Stimulated activated memory B cell treated with anti-CD40 and anti-IgM and Interleukin-4, amounts not matched to agents 10 μg/mL and 1 μg/mL and 100 μg/mL, for 72 hours (primary cell): ENCODE data around the gene HCN1.
A peak's percentile ranks its signal among the peaks of the same experiment; 100 is the strongest.

Experiments used
- ATAC-seq: fragments of 150-1000 bp; cut with Tn5 transposase; 2 replicates; pipeline ENCODE4 v1.10.0; 2021
- H3K27ac Mint-ChIP-seq: one replicate; pipeline ENCODE4 v1.8.0; 2022; ENCODE audit warnings: mild to moderate bottlenecking, mixed read lengths
- H3K27me3 Mint-ChIP-seq: one replicate; pipeline ENCODE4 v1.8.0; 2022; ENCODE audit warnings: mixed read lengths
- H3K36me3 Mint-ChIP-seq: one replicate; pipeline ENCODE4 v1.8.0; 2022; ENCODE audit warnings: mixed read lengths
- H3K4me1 Mint-ChIP-seq: one replicate; pipeline ENCODE4 v1.8.0; 2022; ENCODE audit warnings: mixed read lengths
- H3K4me3 Mint-ChIP-seq: one replicate; pipeline ENCODE4 v1.8.0; 2022; ENCODE audit warnings: mild to moderate bottlenecking, moderate library complexity, mixed read lengths
- H3K9me3 Mint-ChIP-seq: one replicate; pipeline ENCODE4 v1.8.0; 2022; ENCODE audit warnings: mixed read lengths

HCN1 gene

GRCh38 chr5:45696206-45696836 lies at the start of gene HCN1:
TSS of gene HCN1 (minus strand) at chr5:45696380.
- Mint-ChIP-seq H3K9me3 (peaks cover 7% of the 10 kb centered on the region), H3K4me3 (no peak within 1 kb of the TSS), H3K27me3 (peaks cover 26% of the 10 kb centered on the region), H3K27ac (no peak within 1 kb of the TSS), H3K36me3 (no peaks in the 10 kb centered on the region), H3K4me1 (no peaks in the 10 kb centered on the region)
- ATAC-seq, result peak; percentile 55

- peaks cover 8% of the 10 kb centered on the region for H3K9me3 Mint-ChIP-seq
- no peak overlapping the region for H3K27ac Mint-ChIP-seq
- ATAC-seq, result no peak
- no peaks in the 10 kb centered on the region for H3K4me1 Mint-ChIP-seq
- H3K36me3 Mint-ChIP-seq, result no peaks in the 10 kb centered on the region
- no peak overlapping the region for H3K4me3 Mint-ChIP-seq
- no peaks in the 10 kb centered on the region for H3K27me3 Mint-ChIP-seq
These were observed 44.9 kb upstream of the HCN1 start for GRCh38 chr5:45741110-45741509.

GRCh38 chr5:45737153-45737552 lies 41.0 kb upstream of the HCN1 start:
- Mint-ChIP-seq H3K36me3 (no peaks in the 10 kb centered on the region), H3K4me3 (no peak overlapping the region), H3K27ac (no peak overlapping the region), H3K4me1 (no peaks in the 10 kb centered on the region), H3K27me3 (no peaks in the 10 kb centered on the region), H3K9me3 (peaks cover 4% of the 10 kb centered on the region)
- no peak for ATAC-seq

GRCh38 chr5:45725537-45725936 lies 29.4 kb upstream of the HCN1 start:
- no peaks in the 10 kb centered on the region for H3K4me1 Mint-ChIP-seq
- no peak overlapping the region for H3K4me3 Mint-ChIP-seq
- H3K27me3 Mint-ChIP-seq, result no peaks in the 10 kb centered on the region
- no peak for ATAC-seq
- H3K9me3 Mint-ChIP-seq, result peaks cover 5% of the 10 kb centered on the region
- no peak overlapping the region for H3K27ac Mint-ChIP-seq
- H3K36me3 Mint-ChIP-seq, result no peaks in the 10 kb centered on the region

- no peak for ATAC-seq
- Mint-ChIP-seq H3K4me3 (no peak overlapping the region), H3K9me3 (peaks cover 7% of the 10 kb centered on the region), H3K4me1 (no peaks in the 10 kb centered on the region), H3K36me3 (no peaks in the 10 kb centered on the region), H3K27me3 (peaks cover 26% of the 10 kb centered on the region), H3K27ac (no peak overlapping the region)
These were observed 1.0 kb upstream of the HCN1 start for GRCh38 chr5:45697201-45697600.

GRCh38 chr5:45695804-45696156 lies 400 bp downstream of the HCN1 start:
- Mint-ChIP-seq H3K4me1 (no peaks in the 10 kb centered on the region), H3K4me3 (no peak overlapping the region), H3K36me3 (no peaks in the 10 kb centered on the region), H3K27ac (no peak overlapping the region), H3K9me3 (peaks cover 7% of the 10 kb centered on the region), H3K27me3 (peaks cover 26% of the 10 kb centered on the region)
- no peak for ATAC-seq

GRCh38 chr5:45694971-45695803 lies 993 bp downstream of the HCN1 start:
- no peaks in the 10 kb centered on the region for H3K4me1 Mint-ChIP-seq
- H3K4me3 Mint-ChIP-seq, result no peak overlapping the region
- H3K9me3 Mint-ChIP-seq, result peaks cover 7% of the 10 kb centered on the region
- no peak for ATAC-seq
- peaks cover 26% of the 10 kb centered on the region for H3K27me3 Mint-ChIP-seq
- no peaks in the 10 kb centered on the region for H3K36me3 Mint-ChIP-seq
- H3K27ac Mint-ChIP-seq, result no peak overlapping the region

- H3K4me3 Mint-ChIP-seq, result no peak overlapping the region
- H3K9me3 Mint-ChIP-seq, result peaks cover 9% of the 10 kb centered on the region
- peaks cover 26% of the 10 kb centered on the region for H3K27me3 Mint-ChIP-seq
- H3K27ac Mint-ChIP-seq, result no peak overlapping the region
- ATAC-seq, result no peak
- H3K4me1 Mint-ChIP-seq, result no peaks in the 10 kb centered on the region
- no peaks in the 10 kb centered on the region for H3K36me3 Mint-ChIP-seq
These were observed 1.8 kb downstream of the HCN1 start for GRCh38 chr5:45694255-45694814.

- Mint-ChIP-seq H3K36me3 (no peaks in the 10 kb centered on the region), H3K9me3 (peaks cover 9% of the 10 kb centered on the region), H3K4me1 (no peaks in the 10 kb centered on the region), H3K4me3 (no peak overlapping the region), H3K27me3 (peaks cover 25% of the 10 kb centered on the region), H3K27ac (no peak overlapping the region)
- ATAC-seq, result no peak
These were observed 3.7 kb downstream of the HCN1 start for GRCh38 chr5:45692481-45692880.

GRCh38 chr5:45691656-45692055 lies 4.5 kb downstream of the HCN1 start:
- no peak overlapping the region for H3K27ac Mint-ChIP-seq
- ATAC-seq, result no peak
- H3K36me3 Mint-ChIP-seq, result no peaks in the 10 kb centered on the region

GRCh38 chr5:45687701-45688100 lies 8.5 kb downstream of the HCN1 start:
- Mint-ChIP-seq H3K4me3 (no peak overlapping the region), H3K36me3 (no peaks in the 10 kb centered on the region), H3K27ac (no peak overlapping the region), H3K4me1 (no peaks in the 10 kb centered on the region), H3K27me3 (no peaks in the 10 kb centered on the region), H3K9me3 (peaks cover 2% of the 10 kb centered on the region)
- ATAC-seq, result no peak

More at GRCh38 chr5:45691656-45692055, 4.5 kb downstream of the HCN1 start:
- no peak overlapping the region for H3K4me3 Mint-ChIP-seq
- peaks cover 9% of the 10 kb centered on the region for H3K9me3 Mint-ChIP-seq
- no peaks in the 10 kb centered on the region for H3K4me1 Mint-ChIP-seq
- peaks cover 17% of the 10 kb centered on the region for H3K27me3 Mint-ChIP-seq

GRCh38 chr5:45686620-45687019 lies 9.6 kb downstream of the HCN1 start:
- H3K36me3 Mint-ChIP-seq, result no peaks in the 10 kb centered on the region
- no peak overlapping the region for H3K27ac Mint-ChIP-seq
- no peak overlapping the region for H3K4me3 Mint-ChIP-seq
- no peaks in the 10 kb centered on the region for H3K27me3 Mint-ChIP-seq
- H3K9me3 Mint-ChIP-seq, result peaks cover 2% of the 10 kb centered on the region
- ATAC-seq, result no peak
- H3K4me1 Mint-ChIP-seq, result no peaks in the 10 kb centered on the region

- H3K27ac Mint-ChIP-seq, result no peak overlapping the region
- H3K27me3 Mint-ChIP-seq, result no peaks in the 10 kb centered on the region
- H3K9me3 Mint-ChIP-seq, result no peaks in the 10 kb centered on the region
- no peak overlapping the region for H3K4me3 Mint-ChIP-seq
- H3K36me3 Mint-ChIP-seq, result no peaks in the 10 kb centered on the region
- no peaks in the 10 kb centered on the region for H3K4me1 Mint-ChIP-seq
- ATAC-seq, result no peak
These were observed 12.1 kb downstream of the HCN1 start for GRCh38 chr5:45684118-45684517.

- no peaks in the 10 kb centered on the region for H3K4me1 Mint-ChIP-seq
- ATAC-seq, result no peak
- no peak overlapping the region for H3K4me3 Mint-ChIP-seq
- H3K9me3 Mint-ChIP-seq, result no peaks in the 10 kb centered on the region
- no peaks in the 10 kb centered on the region for H3K36me3 Mint-ChIP-seq
- H3K27me3 Mint-ChIP-seq, result no peaks in the 10 kb centered on the region
- H3K27ac Mint-ChIP-seq, result no peak overlapping the region
These were observed 15.2 kb downstream of the HCN1 start for GRCh38 chr5:45680950-45681349.

GRCh38 chr5:45677524-45677923 lies 18.7 kb downstream of the HCN1 start:
- H3K4me1 Mint-ChIP-seq, result no peaks in the 10 kb centered on the region
- no peaks in the 10 kb centered on the region for H3K9me3 Mint-ChIP-seq
- no peaks in the 10 kb centered on the region for H3K27me3 Mint-ChIP-seq
- H3K27ac Mint-ChIP-seq, result no peak overlapping the region
- no peaks in the 10 kb centered on the region for H3K36me3 Mint-ChIP-seq
- no peak overlapping the region for H3K4me3 Mint-ChIP-seq
- ATAC-seq, result no peak

GRCh38 chr5:45672271-45672670 lies 23.9 kb downstream of the HCN1 start:
- Mint-ChIP-seq H3K27ac (no peak overlapping the region), H3K9me3 (peaks cover 9% of the 10 kb centered on the region), H3K4me3 (no peak overlapping the region), H3K27me3 (no peaks in the 10 kb centered on the region), H3K4me1 (no peaks in the 10 kb centered on the region), H3K36me3 (no peaks in the 10 kb centered on the region)
- no peak for ATAC-seq
